ENCODE data around the gene DHCR24. TPM values are rescaled to one million over a fixed set of nuclear protein-coding genes. Genes with fewer than 3 reads are reported as not detected.

Gene DHCR24
- total RNA-seq, 1 donor from 2014 or later = 181 TPM

GRCh38 chr1:54835131-54835898, 51.7 kb downstream of the DHCR24 start:
- H3K4me1 Mint-ChIP-seq (ENCODE audit: unreplicated experiment) = no peaks in the 10 kb centered on the region
- no peak for TF ChIP-seq CTCF (IDR thresholded peaks at IDR 0.05; ENCODE audit: unreplicated experiment)
- H3K27me3 Mint-ChIP-seq (ENCODE audit: unreplicated experiment) = peaks cover 6% of the 10 kb centered on the region
- no peak overlapping the region for H3K4me3 Mint-ChIP-seq (ENCODE audit: unreplicated experiment)
- H3K9me3 Mint-ChIP-seq (ENCODE audit: unreplicated experiment) = no peaks in the 10 kb centered on the region
- no peak overlapping the region for H3K27ac Mint-ChIP-seq (ENCODE audit: unreplicated experiment)
- H3K36me3 Mint-ChIP-seq (ENCODE audit: low read depth, unreplicated experiment) = no peaks in the 10 kb centered on the region
- DNase-seq (ENCODE audit: low spot score) = no peak

DNA sequence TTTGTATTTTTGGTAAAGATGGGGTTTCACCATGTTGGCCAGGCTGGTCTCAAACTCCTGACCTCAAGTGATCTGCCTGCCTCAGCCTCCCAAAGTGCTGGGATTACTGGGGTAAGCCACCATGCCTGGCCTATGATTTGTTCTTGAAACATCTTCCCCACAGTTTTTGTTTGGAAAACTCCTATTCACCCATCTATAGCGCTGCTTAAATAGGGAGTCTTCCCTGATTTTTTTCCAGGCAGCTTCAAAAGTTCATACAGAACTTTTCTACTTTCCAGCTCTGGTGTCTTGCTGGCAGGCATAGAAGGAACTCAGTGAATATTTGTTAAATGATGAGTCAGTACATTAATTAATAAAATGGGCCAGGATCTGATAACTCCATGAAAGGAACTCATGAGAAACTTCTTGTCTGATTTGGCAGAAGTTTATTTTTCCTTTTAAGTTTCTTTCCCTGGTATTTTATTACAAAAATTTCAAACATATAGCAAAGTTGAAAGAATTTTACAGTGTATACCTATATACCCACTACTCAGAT, 52.9 kb downstream of the DHCR24 start:
- H3K36me3 Mint-ChIP-seq (ENCODE audit: low read depth, unreplicated experiment) = no peaks in the 10 kb centered on the region
- no peak for TF ChIP-seq CTCF (IDR thresholded peaks at IDR 0.05; ENCODE audit: unreplicated experiment)
- no peaks in the 10 kb centered on the region for H3K9me3 Mint-ChIP-seq (ENCODE audit: unreplicated experiment)
- no peaks in the 10 kb centered on the region for H3K4me1 Mint-ChIP-seq (ENCODE audit: unreplicated experiment)
- H3K27ac Mint-ChIP-seq (ENCODE audit: unreplicated experiment) = no peak overlapping the region
- DNase-seq (ENCODE audit: low spot score) = no peak
- peaks cover 6% of the 10 kb centered on the region for H3K27me3 Mint-ChIP-seq (ENCODE audit: unreplicated experiment)
- no peak overlapping the region for H3K4me3 Mint-ChIP-seq (ENCODE audit: unreplicated experiment)

DNA sequence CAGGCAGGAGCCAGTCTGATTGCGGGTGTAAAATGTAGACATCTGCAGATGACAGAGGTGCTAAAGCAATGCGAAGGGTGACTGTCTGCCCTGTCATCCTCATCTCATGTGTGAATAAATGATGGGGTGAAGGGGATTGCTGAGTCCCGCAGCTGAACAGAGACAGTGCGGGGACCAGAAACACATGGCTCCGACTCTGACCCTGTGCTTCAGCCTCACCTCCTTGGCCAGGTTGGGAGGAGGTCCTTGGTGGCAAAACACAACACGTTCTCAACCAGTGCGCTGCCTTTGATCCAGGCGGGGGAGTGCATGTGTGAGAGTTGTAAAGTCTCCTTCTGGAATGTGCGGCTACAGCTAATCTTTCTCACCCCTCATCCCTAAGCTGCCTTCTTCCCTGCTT, 53.9 kb downstream of the DHCR24 start:
- no peak for TF ChIP-seq CTCF (IDR thresholded peaks at IDR 0.05; ENCODE audit: unreplicated experiment)
- peaks cover 6% of the 10 kb centered on the region for H3K27me3 Mint-ChIP-seq (ENCODE audit: unreplicated experiment)
- no peaks in the 10 kb centered on the region for H3K36me3 Mint-ChIP-seq (ENCODE audit: low read depth, unreplicated experiment)
- no peak overlapping the region for H3K4me3 Mint-ChIP-seq (ENCODE audit: unreplicated experiment)
- no peaks in the 10 kb centered on the region for H3K9me3 Mint-ChIP-seq (ENCODE audit: unreplicated experiment)
- H3K27ac Mint-ChIP-seq (ENCODE audit: unreplicated experiment) = no peak overlapping the region
- H3K4me1 Mint-ChIP-seq (ENCODE audit: unreplicated experiment) = no peaks in the 10 kb centered on the region
- no peak for DNase-seq (ENCODE audit: low spot score)

GRCh38 chr1:54826226-54826816, 60.7 kb downstream of the DHCR24 start:
- H3K4me1 Mint-ChIP-seq (ENCODE audit: unreplicated experiment) = no peaks in the 10 kb centered on the region
- H3K27me3 Mint-ChIP-seq (ENCODE audit: unreplicated experiment) = peaks cover 2% of the 10 kb centered on the region
- H3K4me3 Mint-ChIP-seq (ENCODE audit: unreplicated experiment) = no peak overlapping the region
- H3K36me3 Mint-ChIP-seq (ENCODE audit: low read depth, unreplicated experiment) = no peaks in the 10 kb centered on the region
- H3K27ac Mint-ChIP-seq (ENCODE audit: unreplicated experiment) = no peak overlapping the region
- no peaks in the 10 kb centered on the region for H3K9me3 Mint-ChIP-seq (ENCODE audit: unreplicated experiment)
- DNase-seq (ENCODE audit: low spot score) = no peak
- no peak for TF ChIP-seq CTCF (IDR thresholded peaks at IDR 0.05; ENCODE audit: unreplicated experiment)

DNA sequence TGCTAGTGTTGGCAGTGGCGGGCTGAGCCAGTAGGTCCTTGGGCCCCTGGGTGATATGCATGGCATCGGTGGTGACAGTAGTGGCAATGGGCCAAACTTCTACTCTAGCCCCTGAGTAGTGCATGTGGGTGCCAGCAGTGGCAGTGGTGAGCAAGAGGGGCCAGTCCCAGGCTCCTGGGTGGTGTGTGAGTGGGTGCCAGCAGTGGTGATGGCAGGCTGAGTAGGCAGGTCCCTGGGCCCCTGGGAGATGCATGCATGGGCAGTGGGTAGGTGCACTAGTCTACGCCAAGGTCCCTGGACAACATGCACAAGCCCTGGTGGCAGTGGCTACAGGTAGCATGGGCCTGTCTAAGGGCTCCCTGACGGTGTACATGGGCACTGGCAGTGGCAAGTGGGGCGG, 61.3 kb downstream of the DHCR24 start:
- no peak for TF ChIP-seq CTCF (IDR thresholded peaks at IDR 0.05; ENCODE audit: unreplicated experiment)
- DNase-seq (ENCODE audit: low spot score) = no peak
- no peaks in the 10 kb centered on the region for H3K9me3 Mint-ChIP-seq (ENCODE audit: unreplicated experiment)
- no peak overlapping the region for H3K4me3 Mint-ChIP-seq (ENCODE audit: unreplicated experiment)
- H3K36me3 Mint-ChIP-seq (ENCODE audit: low read depth, unreplicated experiment) = no peaks in the 10 kb centered on the region
- no peaks in the 10 kb centered on the region for H3K4me1 Mint-ChIP-seq (ENCODE audit: unreplicated experiment)
- no peak overlapping the region for H3K27ac Mint-ChIP-seq (ENCODE audit: unreplicated experiment)
- peaks cover 4% of the 10 kb centered on the region for H3K27me3 Mint-ChIP-seq (ENCODE audit: unreplicated experiment)
